ENCODE measurements around the gene C20orf204. TPM values are rescaled to one million over a fixed set of nuclear protein-coding genes. Genes with fewer than 3 reads are reported as not detected.

C20orf204 gene
- total and polyA plus RNA-seq, 12 donors, result 0.11 to 0.88 (median 0.45) TPM

DNA sequence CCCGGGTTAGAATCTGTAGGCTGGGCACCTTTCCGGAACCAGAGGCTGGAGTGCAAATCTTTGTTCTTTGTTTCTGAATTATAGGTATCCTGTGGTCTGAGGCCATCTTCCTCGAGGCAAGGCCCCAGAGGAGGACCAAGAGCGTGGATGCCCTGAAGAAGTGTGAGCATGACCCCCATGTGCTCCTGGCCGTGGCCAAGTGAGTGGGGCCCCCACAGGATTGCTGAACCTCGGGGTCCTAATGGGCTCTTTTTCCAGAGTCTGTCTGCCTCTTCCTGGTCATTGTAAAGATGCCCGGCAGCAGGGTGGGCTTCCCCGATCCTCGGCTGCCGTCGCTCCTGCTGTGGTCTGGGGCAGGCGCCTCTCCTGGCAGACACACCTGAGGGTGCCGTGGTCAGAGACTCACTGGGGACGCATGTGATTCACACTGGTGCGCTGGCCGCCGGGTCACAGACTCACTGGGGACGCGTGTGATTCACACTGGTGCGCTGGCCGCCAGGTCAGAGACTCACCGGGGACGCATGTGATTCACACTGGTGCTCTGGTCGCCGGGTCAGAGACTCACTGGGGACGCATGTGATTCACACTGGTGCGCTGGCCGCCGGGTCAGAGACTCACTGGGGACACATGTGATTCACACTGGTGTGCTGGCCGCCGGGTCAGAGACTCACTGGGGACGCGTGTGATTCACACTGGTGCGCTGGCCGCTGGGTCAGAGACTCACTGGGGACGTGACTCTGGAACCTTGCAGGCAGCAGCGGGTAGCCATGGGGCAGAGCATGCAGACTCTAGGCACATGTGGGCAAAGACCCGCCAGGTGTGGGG, 6.5 kb upstream of the C20orf204 start:
- Histone ChIP-seq H3K9me3 (no peaks in the 10 kb centered on the region), H3K27ac (no peak overlapping the region), H3K27me3 (no peaks in the 10 kb centered on the region), H3K4me1 (peaks cover 0 to 12% (median 4%) of the 10 kb centered on the region in 9 donors), H3K4me3 (no peak overlapping the region), H3K36me3 (peaks cover 0 to 100% (median 70%) of the 10 kb centered on the region in 9 donors)
- no peak for TF ChIP-seq CTCF (IDR thresholded peaks at IDR 0.05)
- intact Hi-C loops (cut with DNase I), result loop anchor here in 3 of 10 donors (10.0 kb wide), 2 partner anchors 45 to 95 kb away; partner anchors contain the start of gene PRPF6 (in 3 of the 3)
- WGBS, 2 donors, result 94 to 95% methylated on average over 38 of the region's 38 CpGs
- ATAC-seq (no peak), DNase-seq (no peak)

DNA sequence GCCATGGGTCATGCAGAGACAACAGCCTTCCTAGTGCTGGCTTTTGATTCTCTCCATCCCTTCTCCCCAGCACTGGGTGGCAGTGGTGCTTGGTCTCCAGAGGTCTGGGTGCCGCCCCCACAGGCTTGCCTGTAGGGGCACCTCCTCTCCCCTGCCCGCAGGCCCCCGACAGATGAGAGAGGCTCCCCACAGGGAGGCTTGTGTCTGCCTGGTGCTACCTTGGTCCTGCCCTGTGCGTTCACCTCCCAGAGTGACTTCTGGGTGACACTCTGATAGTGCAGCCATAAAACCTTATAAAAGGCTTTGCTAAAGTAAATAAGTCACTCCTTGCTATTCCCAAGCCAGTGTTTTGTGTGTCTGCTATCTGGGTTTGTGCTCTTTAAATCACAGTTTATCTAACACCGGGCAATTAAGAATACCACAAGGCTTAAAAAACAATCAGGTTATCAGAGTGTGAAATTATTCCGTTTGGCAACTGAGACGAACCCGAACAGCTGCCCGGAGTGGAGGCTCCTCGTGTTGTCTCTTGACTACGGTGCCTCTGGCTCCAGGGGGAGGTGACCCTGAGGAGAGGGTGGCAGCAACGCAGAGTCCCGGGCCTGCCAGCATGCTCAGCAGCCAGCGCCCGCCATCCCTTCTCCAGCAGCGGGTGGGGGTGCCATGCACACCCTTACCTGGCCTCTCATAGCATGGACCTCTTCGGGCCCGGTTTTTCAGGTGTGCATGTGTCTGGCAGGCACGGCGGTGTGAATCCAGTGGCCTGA, 5.4 kb upstream of the C20orf204 start:
- DNase-seq (no peak), ATAC-seq (no peak)
- intact Hi-C loops (cut with DNase I), result loop anchor here in 3 of 10 donors (10.0 kb wide), 2 partner anchors 46 to 94 kb away; partner anchors contain the start of gene PRPF6 (in 3 of the 3)
- peaks cover 0 to 12% (median 4%) of the 10 kb centered on the region in 9 donors for H3K4me1 ChIP-seq
- peaks cover 0 to 98% (median 69%) of the 10 kb centered on the region in 9 donors for H3K36me3 ChIP-seq
- WGBS, 2 donors, result 90% methylated on average over 20 of the region's 20 CpGs
- H3K4me3 ChIP-seq, result no peak overlapping the region
- no peaks in the 10 kb centered on the region for H3K9me3 ChIP-seq
- no peak for TF ChIP-seq CTCF (IDR thresholded peaks at IDR 0.05)
- H3K27ac ChIP-seq, result no peak overlapping the region
- no peaks in the 10 kb centered on the region for H3K27me3 ChIP-seq

GRCh38 chr20:64031822-64032314, 4.1 kb upstream of the C20orf204 start:
- Histone ChIP-seq H3K27ac (no peak overlapping the region), H3K27me3 (peaks cover 0 to 11% (median 4%) of the 10 kb centered on the region in 7 donors), H3K4me1 (peaks cover 0 to 17% (median 4%) of the 10 kb centered on the region in 9 donors), H3K36me3 (peaks cover 0 to 85% (median 56%) of the 10 kb centered on the region in 9 donors), H3K4me3 (no peak overlapping the region), H3K9me3 (no peaks in the 10 kb centered on the region)
- DNase-seq (no peak), ATAC-seq (no peak)
- 92 to 94% methylated on average over 19 of the region's 19 CpGs for WGBS, 2 donors
- intact Hi-C loops (cut with DNase I), result loop anchor here in 3 of 10 donors (10.0 kb wide), 2 partner anchors 47 to 93 kb away; partner anchors contain the start of gene PRPF6 (in 3 of the 3)
- no peak for TF ChIP-seq CTCF (IDR thresholded peaks at IDR 0.05)
